ENCODE data around the gene ARL14EPL.
"Not testable (repeated sequence)": the region's sequence is repeated elsewhere in the genome, so short reads cannot be mapped to it uniquely, and the experiment has no call there.

Gene ARL14EPL

GRCh38 chr5:116084871-116085715 lies 52.8 kb downstream of the ARL14EPL start, which contains the start of gene COMMD10:
TSS of gene COMMD10 (plus strand) at chr5:116085025.
- no peaks in the 10 kb centered on the region for H3K27me3 ChIP-seq (ENCODE audit: control insufficient read depth, low read length)

DNA sequence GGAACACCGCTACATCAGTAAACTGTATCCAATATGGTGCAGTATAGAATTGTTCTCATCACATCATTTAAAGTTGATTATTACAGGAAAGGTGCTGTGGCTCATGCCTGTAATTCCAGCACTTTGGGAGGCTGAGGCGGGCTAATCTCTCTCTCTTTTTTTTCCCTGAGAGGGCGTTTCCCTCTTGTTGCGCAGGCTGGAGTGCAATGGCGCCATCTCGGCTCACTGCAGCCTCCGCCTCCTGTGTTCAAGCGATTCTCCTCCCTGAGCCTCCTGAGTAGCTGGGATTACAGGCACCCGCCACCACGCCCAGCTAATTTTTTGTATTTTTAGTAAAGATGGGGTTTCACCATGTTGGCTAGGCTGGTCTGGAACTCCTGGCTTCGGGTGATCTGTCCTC lies 54.0 kb downstream of the ARL14EPL start:
- Histone ChIP-seq H3K4me1 (ENCODE audit: control insufficient read depth, low read length) (peaks cover 17% of the 10 kb centered on the region), H3K4me3 (ENCODE audit: low read length) (peak overlapping the region; percentile 92), H3K79me2 (ENCODE audit: control insufficient read depth, low read length) (peaks cover 68% of the 10 kb centered on the region), H3K36me3 (ENCODE audit: control insufficient read depth, low read length) (peaks cover 40% of the 10 kb centered on the region), H3K4me2 (ENCODE audit: low read length) (peak overlapping the region; percentile 89)
- not testable (repeated sequence) for H3F3A ChIP-seq (ENCODE audit: control insufficient read depth, insufficient read depth); H3K9me3 ChIP-seq (ENCODE audit: control insufficient read depth, insufficient read depth, low read length); H3K9me2 ChIP-seq (replicated peaks; ENCODE audit: control insufficient read depth, low read length); H3K27me3 ChIP-seq (ENCODE audit: control insufficient read depth, low read length); H4K20me1 ChIP-seq (ENCODE audit: control insufficient read depth, insufficient read depth, low read depth, low read length); H3K27ac ChIP-seq (ENCODE audit: low read depth, low read length)

More at GRCh38 chr5:116084871-116085715, 52.8 kb downstream of the ARL14EPL start, which contains the start of gene COMMD10:
- H4K20me1 ChIP-seq (ENCODE audit: control insufficient read depth, insufficient read depth, low read depth, low read length), result no peaks in the 10 kb centered on the region
- H3K4me2 ChIP-seq (ENCODE audit: low read length), result peak within 1 kb of the TSS; percentile 89
- H3K4me3 ChIP-seq (ENCODE audit: low read length), result peak within 1 kb of the TSS; percentile 92
- H3K9me3 ChIP-seq (ENCODE audit: control insufficient read depth, insufficient read depth, low read length), result no peaks in the 10 kb centered on the region
- H3K4me1 ChIP-seq (ENCODE audit: control insufficient read depth, low read length), result peaks cover 17% of the 10 kb centered on the region
- peaks cover 63% of the 10 kb centered on the region for H3K79me2 ChIP-seq (ENCODE audit: control insufficient read depth, low read length)
- peaks cover 29% of the 10 kb centered on the region for H3K36me3 ChIP-seq (ENCODE audit: control insufficient read depth, low read length)
- H3K27ac ChIP-seq (ENCODE audit: low read depth, low read length), result peak within 1 kb of the TSS; percentile 49
- no peaks in the 10 kb centered on the region for H3K9me2 ChIP-seq (replicated peaks; ENCODE audit: control insufficient read depth, low read length)
- H3F3A ChIP-seq (ENCODE audit: control insufficient read depth, insufficient read depth), result 0 out of 2 replicates have a peak, but pooled peaks cover 5% of the 10 kb centered on the region
- TF ChIP-seq CTCF (IDR thresholded peaks at IDR 0.05; ENCODE audit: low read depth, low read length, poor library complexity, severe bottlenecking), result no peak
- TF ChIP-seq EZH2phosphoT487 (IDR thresholded peaks at IDR 0.05; ENCODE audit: borderline replicate concordance, low read length), result no peak

DNA sequence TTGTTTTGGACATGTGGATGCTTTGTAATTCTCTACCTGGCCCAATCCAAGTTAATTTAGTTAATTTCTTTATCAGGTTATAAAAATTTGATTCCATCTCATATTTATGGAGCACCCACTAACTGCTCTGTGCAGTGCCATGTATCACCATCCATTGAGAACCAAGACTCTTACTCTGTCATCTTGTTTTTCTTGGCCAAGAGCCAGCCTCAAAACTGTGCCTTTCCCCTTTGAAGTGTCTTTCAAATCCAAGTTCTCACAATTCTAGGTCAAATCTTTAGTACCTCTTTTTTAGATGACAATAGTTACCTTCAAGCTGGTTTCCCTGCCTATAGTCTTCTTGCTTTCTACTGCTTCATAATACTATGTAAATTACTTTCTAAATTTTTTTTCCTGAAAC lies 55.8 kb downstream of the ARL14EPL start:
- peaks cover 57% of the 10 kb centered on the region for H3K36me3 ChIP-seq (ENCODE audit: control insufficient read depth, low read length)
- H3K4me1 ChIP-seq (ENCODE audit: control insufficient read depth, low read length), result peaks cover 17% of the 10 kb centered on the region
- H3K27ac ChIP-seq (ENCODE audit: low read depth, low read length), result no peak overlapping the region
- H3K4me3 ChIP-seq (ENCODE audit: low read length), result no peak overlapping the region
- peaks cover 68% of the 10 kb centered on the region for H3K79me2 ChIP-seq (ENCODE audit: control insufficient read depth, low read length)
- no peaks in the 10 kb centered on the region for H3K27me3 ChIP-seq (ENCODE audit: control insufficient read depth, low read length)
- no peaks in the 10 kb centered on the region for H4K20me1 ChIP-seq (ENCODE audit: control insufficient read depth, insufficient read depth, low read depth, low read length)
- H3F3A ChIP-seq (ENCODE audit: control insufficient read depth, insufficient read depth), result 0 out of 2 replicates have a peak, but pooled peaks cover 4% of the 10 kb centered on the region
- H3K9me3 ChIP-seq (ENCODE audit: control insufficient read depth, insufficient read depth, low read length), result no peaks in the 10 kb centered on the region
- no peaks in the 10 kb centered on the region for H3K9me2 ChIP-seq (replicated peaks; ENCODE audit: control insufficient read depth, low read length)
- no peak for TF ChIP-seq EZH2phosphoT487 (IDR thresholded peaks at IDR 0.05; ENCODE audit: borderline replicate concordance, low read length)
- TF ChIP-seq CTCF (IDR thresholded peaks at IDR 0.05; ENCODE audit: low read depth, low read length, poor library complexity, severe bottlenecking), result no peak
- no peak overlapping the region for H3K4me2 ChIP-seq (ENCODE audit: low read length)

DNA sequence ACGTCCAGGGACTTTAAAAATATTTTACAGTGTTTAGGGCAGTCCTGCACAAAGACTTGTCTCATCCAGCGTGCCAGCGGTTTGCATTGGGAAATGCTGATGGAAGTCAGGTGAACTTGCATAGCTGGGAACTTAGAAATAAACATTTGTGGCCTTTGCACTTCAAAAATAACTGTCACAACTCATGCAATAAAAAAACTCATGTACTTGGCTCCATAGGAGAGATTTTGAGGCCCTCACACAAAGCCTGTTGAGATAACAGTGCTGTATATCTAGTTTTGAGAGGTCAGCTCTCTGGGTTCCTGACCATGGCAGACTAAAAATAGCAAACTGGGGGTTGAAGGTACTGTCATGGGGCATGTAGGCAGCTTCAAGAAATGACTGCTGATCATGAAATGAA lies 58.0 kb downstream of the ARL14EPL start:
- Histone ChIP-seq H4K20me1 (ENCODE audit: control insufficient read depth, insufficient read depth, low read depth, low read length) (no peaks in the 10 kb centered on the region), H3K27me3 (ENCODE audit: control insufficient read depth, low read length) (no peaks in the 10 kb centered on the region), H3K4me2 (ENCODE audit: low read length) (no peak overlapping the region), H3F3A (ENCODE audit: control insufficient read depth, insufficient read depth) (no peaks in the 10 kb centered on the region), H3K9me2 (replicated peaks; ENCODE audit: control insufficient read depth, low read length) (no peaks in the 10 kb centered on the region), H3K79me2 (ENCODE audit: control insufficient read depth, low read length) (peaks cover 52% of the 10 kb centered on the region), H3K4me1 (ENCODE audit: control insufficient read depth, low read length) (peaks cover 8% of the 10 kb centered on the region), H3K4me3 (ENCODE audit: low read length) (no peak overlapping the region), H3K9me3 (ENCODE audit: control insufficient read depth, insufficient read depth, low read length) (no peaks in the 10 kb centered on the region), H3K36me3 (ENCODE audit: control insufficient read depth, low read length) (peaks cover 78% of the 10 kb centered on the region), H3K27ac (ENCODE audit: low read depth, low read length) (no peak overlapping the region)
- no peak for TF ChIP-seq EZH2phosphoT487 (IDR thresholded peaks at IDR 0.05; ENCODE audit: borderline replicate concordance, low read length)
- no peak for TF ChIP-seq CTCF (IDR thresholded peaks at IDR 0.05; ENCODE audit: low read depth, low read length, poor library complexity, severe bottlenecking)

Measured in DOHH2 (cell line).